ENCODE measurements around the gene MYADML2.

The MYADML2 gene

DNA sequence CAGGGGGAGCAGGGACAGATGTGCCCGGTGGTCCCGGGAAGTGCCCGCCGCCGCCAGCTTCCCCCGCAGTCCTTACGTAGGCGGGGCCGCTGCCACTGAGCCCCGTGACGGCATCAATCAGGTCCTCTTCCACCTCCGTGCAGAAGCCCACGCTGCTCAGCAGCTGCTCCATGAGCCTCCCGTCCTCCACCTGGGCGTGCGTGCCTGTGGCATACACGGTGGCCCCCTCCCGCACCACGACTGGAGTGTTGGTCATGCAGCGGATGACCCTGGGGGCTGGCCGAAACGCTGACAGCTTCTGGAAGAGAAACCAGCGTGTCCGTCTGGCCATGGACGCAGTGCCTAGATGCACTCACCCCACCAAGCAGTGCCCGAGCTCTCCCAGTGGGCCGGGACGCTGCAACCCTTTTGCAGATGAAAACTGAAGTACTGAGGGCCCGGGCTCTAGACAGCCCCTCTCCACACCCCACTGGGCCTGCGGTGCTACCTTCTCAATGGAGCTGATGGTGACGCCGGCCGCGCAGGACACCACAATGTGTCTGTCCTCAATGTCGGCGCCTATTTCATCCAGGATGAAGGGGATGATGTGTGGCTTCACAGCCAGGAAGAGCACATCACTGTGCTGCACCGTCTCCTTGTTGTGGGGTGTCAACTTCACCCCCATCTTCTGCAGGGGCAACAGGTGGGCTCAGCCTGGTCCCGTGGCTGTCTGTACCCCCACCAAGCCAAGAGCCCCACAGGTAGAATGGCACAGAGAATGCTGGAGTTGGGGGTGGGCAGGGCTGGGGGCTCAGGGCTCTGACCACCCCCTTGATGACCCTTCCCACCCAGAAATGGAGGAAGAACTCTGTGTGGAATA is 12.0 kb downstream of the MYADML2 start:
- DNase-seq = no peak

DNA sequence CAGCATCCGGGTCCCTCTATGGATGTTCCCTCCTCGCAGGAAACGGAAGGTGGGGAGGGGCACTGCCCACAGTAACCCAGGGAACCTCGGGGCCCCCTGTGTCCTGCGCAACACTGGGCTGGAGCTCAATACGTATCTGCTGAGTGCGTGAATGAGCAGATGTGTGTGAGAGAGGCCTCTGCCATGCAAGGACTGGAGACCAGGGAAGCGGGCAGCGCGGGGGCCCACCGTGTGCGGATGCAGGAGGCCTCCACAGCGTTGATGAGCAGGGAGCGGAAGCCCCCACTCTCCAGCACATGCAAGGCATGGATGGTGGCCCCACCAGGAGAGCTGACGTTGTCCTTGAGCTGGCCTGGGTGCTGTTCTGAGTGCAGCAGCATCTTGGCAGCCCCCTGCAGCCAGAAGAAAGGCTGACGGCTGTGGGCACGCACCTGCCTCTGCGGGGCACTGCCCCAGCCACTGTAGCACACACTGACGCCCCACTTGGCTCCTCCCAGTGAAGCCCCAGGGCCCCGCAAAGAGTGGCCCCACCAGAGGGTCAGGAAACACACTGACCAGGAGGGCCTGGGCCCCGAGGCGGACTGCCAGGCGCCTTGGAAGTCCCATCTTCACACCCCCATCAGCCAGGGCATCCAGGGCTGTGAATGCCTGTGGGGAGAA is 12.8 kb downstream of the MYADML2 start:
- DNase-seq = no peak

DNA sequence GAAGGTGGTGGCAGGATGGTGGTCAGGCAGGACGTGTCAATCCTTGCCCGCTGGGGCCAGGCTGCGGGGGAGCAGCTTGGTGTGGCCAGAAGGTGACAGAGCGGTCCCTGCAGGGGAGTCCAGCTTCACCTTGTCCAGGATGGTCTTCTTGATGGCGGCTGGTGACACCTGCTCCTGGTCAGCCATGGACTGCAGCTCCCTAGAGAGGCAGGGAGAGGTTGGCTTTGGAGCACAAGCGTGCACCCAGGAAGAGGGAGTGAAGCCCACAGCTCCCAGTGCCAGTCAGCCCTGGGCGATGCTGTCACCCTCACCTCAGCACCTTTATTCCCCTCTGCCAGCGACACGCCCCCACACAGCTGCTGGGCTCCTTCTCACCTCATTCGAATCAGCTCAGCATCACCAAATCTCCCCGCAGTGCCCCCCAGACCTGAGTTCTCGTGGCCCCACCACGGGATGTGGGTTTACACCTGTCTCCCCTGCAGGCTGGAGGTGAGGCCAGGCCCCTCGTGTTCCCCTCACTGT is 13.8 kb downstream of the MYADML2 start:
- no peak for DNase-seq

DNA sequence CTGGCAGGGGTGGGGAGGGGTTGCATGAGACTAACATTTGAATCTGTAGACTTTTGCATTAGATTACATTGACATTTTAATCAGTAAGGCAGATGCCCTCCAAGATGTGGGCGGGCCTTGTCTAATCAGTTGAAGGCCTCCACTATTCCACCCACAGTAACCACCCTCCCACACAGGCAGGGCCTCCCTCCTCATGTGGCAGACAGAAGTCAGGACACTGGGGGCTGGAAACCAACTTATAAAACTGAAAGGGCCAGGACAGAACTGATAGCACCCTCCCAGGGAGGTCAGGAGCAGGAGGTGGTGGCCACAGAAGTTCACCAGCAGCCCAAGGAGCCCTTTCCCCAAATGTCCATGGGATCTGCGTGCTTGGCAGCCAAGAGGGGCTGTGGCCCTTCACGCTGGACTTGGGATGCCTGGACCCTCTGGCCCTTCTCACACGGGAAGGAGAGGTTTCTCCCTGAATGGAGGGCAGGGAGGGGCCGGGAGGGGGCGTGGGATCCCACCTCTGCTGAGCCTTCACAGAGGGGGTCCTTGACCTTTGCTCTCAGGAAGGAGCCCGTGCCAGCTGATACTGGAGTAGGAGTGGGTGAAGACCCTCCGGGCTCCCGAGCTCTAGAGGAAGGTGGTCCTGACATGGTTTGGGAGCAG is 14.6 kb downstream of the MYADML2 start:
- DNase-seq = no peak

DNA sequence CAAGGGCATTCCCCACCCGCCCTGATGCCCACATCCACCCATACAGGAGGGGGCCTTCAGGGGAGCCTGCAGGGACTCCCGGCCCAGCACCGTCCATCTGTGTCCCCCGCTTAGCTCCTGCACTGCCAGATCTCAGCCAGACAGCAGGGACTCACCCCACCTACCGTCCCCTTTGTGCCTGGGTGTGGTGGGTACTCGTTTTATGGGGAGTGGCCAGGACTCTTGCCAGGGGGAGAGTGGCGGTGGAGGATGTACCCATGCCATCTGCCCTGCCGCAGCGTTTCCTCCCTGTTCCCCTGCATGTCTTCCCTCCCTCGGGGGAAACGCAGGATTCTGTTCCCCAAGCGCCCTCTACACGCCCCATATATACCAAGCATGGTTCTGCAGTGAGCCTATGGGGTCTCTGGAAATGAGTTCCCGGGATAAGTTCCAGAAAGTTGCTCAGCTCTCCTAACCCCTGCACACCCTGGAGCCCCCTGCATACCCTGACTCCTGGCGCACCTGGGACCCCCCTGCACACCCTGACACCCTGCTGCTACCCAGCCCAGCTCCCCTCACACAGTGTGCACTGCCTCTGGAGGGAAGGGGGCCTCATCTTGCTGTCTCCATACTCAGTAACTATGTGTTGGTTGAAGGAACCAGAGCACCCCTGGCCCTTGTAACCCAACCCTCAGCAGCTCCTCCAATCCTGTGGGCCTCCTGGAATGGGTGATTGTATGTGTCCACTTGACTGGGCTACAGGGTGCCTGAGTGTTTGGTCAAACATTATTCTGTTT is 15.3 kb downstream of the MYADML2 start:
- DNase-seq = no peak

DNA sequence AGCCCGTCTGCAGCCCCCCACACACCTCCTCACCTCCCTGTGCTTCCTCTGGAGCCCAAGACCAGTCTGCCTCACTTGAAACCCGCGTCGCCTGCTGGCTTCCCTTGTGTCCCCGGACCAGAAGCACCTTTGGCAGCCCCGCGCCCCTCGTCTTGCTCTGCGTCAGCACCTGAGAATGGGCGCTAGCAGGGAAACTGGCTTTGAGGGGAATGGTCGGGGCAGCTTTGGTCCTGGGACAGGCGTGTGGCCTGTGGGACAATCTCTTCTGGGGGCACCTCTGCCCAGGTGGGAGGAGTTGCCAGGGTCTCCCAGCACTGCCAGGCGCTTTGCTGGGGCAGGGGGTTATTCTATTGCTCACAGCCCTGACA is 15.9 kb downstream of the MYADML2 start:
- no peak for DNase-seq

DNA sequence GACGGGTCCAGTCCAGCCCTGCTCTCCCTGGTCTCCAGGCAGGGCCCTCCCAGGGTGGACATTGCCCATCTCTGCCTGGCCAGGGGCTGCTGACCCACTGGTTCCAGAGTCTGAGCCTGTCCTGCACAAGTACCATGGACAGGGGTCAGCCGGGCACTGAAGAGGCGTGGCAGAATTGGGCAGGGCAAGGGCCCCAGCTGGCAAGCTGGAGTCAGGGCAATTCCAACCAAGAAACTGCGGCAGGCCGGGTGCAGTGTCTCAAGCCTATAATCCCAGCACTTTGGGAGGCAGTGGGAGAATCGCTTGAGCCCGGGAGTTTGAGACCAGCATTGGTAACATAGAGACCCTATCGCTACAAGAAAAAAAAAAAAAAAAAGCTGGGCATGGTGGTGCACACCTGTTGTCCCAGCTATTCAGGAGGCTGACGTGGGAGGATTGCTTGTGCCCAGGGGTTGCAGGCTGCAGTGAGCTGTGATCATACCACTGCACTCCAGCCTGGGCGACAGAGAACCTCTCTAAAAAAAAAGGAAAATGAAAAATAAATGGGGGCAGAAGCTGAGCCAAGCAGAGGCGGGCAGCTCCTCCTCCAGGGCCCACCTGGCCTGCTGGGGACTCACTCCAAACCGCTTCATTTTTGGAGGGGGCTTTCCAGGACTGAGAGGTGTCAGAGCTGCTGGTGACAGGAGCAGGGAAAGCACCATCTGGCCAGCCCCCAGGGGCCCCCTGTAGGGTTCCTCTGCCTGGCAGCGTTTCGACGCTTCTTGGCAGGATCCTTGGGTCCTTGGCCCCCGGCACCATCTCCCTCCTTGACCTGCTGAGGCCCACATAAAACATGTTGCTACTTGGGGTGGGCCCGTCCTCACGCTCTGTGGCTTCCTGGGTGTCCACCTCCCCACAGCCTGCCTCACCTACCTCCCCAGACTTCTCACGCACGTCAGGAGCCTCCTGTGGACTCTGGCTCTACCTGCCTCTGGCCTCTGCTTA is 16.6 kb downstream of the MYADML2 start:
- DNase-seq = no peak

DNA sequence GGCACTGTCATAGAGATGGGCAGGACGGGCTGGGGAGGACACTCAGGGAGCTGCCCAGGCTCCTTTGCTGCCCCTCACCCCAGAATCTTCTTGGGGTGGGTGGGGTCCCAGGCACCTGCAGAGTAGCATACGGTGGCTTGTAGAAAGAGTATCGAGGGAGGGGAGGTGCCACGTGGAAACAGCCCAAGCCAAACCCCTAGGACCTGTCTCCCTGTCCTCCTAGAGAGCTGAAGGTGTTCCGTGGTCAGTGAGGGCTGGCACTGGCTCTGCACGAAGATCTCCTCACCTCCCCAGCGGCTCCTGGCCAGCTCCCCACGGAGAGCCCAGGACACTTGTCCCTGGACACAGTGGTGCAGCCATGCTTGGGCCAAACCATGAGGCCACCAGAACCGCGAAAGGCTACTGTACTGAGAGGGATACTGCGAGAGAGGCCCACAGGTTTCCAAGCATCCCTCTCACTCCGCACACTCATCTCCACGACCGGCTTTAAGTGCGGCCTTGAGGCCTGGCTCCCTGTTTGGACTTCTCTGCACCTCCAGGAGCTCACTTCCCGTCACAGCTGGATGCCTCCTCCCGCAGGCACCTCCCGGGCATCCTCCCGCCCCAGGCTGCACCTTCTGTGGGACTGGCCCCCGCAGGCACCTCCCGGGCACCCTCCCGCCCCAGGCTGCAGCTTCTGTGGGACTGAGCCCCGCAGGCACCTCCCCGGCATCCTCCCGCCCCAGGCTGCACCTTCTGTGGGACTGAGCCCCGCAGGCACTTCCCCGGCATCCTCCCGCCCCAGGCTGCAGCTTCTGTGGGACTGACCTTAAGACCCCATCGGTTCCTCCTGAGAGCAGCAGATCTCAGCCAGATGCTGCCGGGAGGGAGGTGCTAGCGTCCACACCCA is 17.5 kb downstream of the MYADML2 start:
- DNase-seq = no peak

DNA sequence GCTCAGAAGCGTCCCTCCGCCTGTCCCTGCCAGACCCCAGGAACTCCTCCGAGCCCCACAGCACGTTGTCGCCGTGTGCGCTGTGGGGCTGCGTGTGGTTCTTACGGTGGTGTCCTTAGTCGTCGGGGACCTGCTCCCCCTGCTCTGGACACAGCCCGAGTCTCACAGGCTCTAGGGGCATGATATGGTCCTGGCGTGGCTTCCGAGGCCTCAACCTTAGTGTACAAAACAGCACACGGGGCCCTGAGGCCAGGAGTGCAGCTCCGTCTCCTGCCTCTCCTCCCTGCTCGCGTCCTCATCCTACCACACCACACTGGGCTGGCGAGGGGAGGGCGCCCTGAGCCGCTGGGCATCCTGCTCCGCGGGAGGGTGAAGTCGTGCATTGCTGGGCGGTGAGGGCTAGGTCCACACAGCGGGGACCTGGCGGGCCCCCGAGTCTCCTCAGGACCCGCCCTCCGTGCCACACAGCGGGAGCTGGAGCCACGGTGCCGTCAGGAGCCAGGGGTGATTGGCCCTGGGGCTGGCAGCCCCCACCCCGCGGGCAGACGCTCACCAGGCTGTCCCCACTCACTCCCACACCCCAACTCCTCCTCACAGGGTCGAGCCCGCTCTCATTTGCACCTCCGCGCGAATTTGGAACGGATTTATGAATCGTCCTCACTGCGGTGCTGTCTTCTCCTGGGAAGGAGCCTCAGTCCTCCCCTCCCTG is 18.3 kb downstream of the MYADML2 start:
- no peak for DNase-seq

DNA sequence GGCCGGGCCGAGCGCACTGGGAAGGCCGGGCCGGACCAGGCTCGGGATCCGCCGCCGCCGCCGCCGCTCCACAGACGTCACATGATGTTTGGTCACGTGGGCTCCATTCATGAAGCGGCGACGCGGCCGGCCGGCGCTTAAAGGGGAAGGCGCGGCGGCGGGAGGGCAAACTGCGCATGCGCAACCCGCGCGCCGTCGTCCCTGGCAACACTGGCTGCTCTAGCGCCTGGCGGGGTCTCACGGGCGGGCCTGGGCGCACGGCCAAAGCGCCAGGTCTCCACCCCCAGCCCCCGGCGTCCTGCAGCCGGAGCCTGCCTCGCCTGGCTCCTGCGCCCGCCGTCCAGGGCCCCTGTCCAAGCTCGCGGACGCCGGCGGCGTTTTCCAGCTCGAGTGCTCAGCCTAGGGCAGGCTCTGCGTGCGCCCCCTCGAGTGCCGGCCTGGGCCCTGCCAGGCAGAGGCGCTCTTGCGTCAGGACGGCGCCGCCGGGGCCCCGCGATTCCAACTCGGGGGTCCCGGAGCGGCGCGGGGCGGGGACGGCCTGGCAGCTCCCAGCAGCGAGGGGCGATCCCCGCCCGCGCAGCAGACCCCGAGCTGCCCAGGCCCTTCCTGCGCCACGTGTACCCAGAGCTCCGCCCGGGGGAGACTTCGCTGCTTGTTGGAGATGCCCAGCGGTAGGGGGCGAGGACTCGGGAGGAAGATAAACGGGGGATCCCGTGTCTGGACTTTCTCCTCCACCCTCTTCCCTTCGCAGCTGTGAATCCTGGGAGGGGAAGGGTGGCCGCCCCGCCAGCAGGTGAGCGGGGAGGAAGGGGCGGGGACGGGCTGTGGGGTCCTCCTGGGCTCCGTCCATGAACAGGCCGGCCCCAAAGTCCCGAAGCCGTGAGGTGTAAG is 19.1 kb downstream of the MYADML2 start, which contains the start of gene MAFG:
Gene MAFG (minus strand): TSS at position 83 of the 891 bp plus-strand sequence. CDS start 4,550 bp downstream, outside the sequence.
- DNase-seq = peak; percentile 92

DNA sequence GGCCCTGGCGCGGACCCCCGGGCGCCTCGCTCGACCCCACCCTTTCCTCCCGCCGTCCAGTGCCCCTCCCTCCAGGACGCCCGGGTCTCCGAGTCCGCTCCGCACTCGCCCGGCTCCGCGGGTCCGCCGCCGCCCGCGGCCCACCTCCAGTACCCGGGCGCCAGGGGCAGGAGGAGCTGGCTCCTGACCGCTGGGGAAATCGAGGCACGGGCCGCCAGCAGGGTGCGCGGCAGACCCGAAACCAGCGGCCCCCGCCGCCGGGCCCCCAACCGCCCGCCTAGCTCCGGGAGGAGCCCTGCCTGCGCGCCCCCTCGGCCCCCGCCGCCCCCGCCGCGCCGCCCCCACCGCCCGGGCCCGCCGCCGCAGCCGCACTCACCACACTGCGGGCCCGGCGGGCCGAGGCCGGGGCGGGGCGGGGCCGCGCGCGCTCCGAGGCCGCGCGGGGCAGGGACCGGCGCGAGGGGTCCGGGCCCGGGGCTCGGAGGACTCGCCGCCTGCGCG is 19.8 kb downstream of the MYADML2 start:
- DNase-seq = no peak

DNA sequence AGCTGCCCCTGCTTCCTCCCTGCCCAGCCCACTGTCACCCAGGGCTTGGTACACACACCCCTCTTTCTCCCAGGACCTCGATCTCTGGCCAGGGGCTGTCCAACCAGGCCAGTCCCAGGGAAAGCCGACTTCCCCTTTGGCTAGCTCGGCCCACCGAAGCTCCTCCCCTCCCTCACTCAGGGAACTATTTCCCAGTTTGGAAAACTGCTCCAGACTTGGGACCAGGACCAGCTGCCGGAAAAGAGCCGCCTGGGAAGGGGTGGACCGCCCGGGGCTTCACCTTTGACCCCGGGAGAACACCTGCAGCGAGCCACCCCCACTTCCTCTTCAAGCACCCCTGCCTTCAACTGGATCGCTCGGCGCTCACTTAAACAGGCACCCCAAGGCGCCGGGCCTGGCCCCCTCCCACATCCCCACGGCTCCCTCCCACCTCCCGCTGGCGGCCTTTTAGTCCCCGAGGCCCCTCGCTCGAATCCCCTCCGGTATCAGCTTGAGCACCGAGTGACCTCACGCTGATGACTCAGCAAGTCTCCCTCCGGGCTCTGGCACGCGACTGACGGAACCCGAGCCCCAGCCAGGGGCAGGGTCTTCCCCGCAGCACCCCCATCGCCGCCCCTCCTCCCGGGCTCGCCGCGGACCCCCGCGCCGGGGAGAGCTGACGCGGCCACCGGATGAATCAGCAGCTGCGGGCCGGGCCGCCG is 20.4 kb downstream of the MYADML2 start:
- DNase-seq = peak; percentile 55

DNA sequence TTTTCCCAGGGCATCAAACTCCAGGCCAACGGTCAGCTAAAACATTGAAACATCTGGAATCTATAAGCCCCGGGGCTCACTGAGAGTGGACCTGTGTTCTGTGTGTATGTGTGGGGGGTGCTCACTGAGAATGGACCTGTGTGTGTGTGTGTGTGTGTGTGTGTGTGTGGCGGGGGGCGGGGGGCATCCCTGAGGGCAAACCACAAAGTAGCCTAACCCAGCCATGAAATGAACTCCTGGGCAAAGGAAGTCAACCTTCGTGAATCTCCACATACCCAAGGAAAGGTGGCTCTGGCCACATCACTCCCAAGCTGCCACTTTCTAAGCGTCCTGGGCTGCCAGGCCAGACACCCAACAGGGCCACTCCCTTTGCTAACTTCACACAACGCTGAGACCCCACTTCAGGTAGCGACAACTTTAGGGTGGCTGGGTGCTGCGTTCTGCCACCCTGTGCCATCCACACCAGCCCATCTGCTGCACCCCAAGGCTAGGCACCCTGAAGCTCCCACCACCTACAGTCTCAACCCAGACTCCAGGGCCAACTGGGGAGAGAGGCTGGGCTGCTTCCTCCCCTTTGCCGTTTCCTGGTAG is 21.1 kb downstream of the MYADML2 start:
- DNase-seq = no peak

DNA sequence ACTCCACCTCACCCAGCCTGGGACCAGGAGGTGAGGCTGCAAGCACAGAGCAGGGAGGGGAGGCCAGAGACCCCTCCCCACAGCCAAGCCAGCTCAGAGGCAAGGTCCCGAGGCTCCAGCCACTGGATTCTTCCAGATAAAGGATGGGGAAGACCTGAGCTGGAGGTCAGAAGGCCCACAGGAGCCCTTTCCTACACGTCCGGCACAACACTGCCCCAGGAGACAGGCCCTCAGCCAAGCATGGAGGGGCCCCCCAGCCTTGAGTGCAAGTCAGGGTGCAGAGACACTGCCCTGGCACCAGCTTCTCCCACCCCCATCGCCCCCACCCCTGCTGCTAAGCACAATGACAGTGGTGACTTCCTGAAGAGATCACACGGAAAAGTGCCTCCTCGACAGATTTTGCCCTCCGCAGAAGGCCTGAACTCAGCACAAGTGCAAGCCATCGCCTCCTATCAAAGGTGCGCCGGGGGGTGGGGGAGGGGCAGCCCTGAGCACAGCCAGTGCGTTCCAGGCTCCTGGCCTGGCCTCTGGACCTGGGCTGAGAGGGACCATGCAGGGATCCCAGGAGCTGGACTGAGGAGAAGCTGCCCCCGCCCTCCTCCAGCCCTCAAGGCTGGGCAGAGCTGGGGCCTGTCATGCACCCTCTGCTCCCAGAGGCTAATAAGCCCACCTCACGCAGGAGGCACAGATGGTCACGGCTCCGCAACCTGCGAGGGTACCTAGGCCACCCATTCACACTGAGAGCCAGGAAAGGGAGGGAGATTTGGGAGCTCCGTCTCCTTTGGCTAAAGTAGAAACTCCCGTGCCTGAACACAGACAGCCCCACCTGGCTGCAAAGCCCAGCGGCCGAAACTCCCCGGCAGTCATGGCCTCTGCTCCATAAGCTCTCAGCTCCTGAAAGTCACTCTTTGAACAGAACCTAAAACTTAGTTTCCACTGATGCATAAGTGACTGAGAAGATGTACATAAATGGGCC is 22.2 kb downstream of the MYADML2 start:
- DNase-seq = peak; percentile 32

DNA sequence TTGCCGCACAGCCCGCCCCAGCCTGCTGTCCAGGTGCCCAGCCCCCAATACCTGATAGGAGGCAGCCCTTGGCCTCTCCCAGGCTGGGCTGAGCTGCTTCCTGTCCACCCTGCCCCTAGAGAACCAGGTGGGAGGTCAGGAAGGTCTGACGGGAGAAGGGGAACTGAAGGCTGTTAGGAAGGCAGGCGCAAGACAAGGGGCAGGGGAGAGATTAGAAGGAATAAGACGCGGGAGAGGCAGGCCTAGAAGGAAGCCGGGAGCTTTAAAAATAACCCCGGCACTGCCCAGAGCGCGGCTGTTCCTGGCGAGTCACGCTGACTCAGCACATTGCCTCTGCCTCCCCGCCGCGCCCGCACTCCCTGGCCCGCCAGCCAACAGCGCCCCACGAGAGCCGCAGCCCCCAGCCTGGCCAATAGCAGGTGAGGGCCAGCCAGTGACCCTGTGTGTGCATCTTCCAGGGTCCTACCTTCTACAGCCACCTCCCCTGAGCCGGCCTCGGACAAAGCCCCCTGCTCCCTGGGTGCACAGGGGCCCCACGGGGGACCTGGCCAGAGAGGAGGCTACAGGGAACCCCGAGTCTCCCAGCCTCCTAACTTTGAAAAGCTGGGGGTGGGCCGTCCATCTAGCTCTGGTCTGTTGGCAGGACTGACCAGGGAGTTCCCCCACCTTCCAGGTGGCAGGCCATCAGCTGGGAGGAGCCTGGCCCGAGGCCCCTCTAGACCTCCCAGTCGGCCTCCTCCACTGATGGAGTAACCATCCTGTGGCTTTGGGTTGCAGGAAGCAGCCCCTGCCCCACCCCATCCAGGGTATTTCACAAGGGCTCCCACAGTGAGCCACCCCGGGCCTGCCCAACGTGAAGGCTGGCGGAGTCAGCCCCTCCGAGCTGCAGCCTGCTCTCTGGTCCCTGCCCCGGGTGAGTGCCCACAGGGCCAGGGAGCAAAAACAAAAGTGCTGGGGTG is 23.5 kb downstream of the MYADML2 start:
- peak; percentile 27 for DNase-seq

Measured in CD4-positive, alpha-beta T cell treated with Interleukin-12 subunit alpha and Interleukin-12 subunit beta, for 1 hour (primary cell).